Prostate gland (tissue), 2 donors: ENCODE results near the gene REG4.

ENCODE experiments used
- CTCF ChIP-seq, 4 experiments: fragments of 200-600 bp in 2 of 4; fragments of 450-650 bp in 2 of 4; sonication (generic) in 2 of 4; IDR thresholded peaks; 1 replicate in 3 of 4; 2 replicates in 1 of 4; pipeline ENCODE4 v1.5.1; 2016 to 2019; ENCODE audit warnings: antibody characterized with exemption in 4 of 4, mild to moderate bottlenecking in 2 of 4, moderate library complexity in 2 of 4
- POLR2AphosphoS5 ChIP-seq: sonication (generic); formaldehyde crosslinking; IDR thresholded peaks from one replicate; pipeline ENCODE4 v1.6.1; 2017; ENCODE audit warnings: antibody characterized with exemption

GRCh38 chr1:119799599-119800177, 11.6 kb downstream of the REG4 start:
- TF ChIP-seq CTCF (IDR thresholded peaks at IDR 0.05): no peak
- TF ChIP-seq POLR2AphosphoS5: no peak
